ENCODE data around the gene ADGRG7. TPM values are rescaled to one million over a fixed set of nuclear protein-coding genes. Genes with fewer than 3 reads are reported as not detected.

The ADGRG7 gene
- total and polyA plus RNA-seq, 9 of the 15 experiments (the other 6 are each of a cell fraction or from before 2014, with no cell fraction given) = 0.03 TPM; not detected in 7

GRCh38 chr3:100650651-100651619, 41.5 kb downstream of the ADGRG7 start:
- intact Hi-C loops (cut with micrococcal nuclease) = loop anchor here (10.0 kb wide), 1 partner anchor 144 kb away; no protein-coding TSS in a partner anchor
- ATAC-seq (peak; percentile 73), DNase-seq (ENCODE audit: extremely low read depth in 1 of 4, low spot score in 3 of 4) (peak in 1 of 4 experiments; percentile 13), FAIRE-seq (peak; percentile 19)
- Histone ChIP-seq H3K4me2 (ENCODE audit: insufficient read depth, low read length) (0 out of 2 replicates have a peak overlapping the region, but pooled peaks have one; percentile 5), H3K36me3 (ENCODE audit: control insufficient read depth, insufficient read depth, low read length) (no peaks in the 10 kb centered on the region), H2AFZ (ENCODE audit: low read depth, low read length) (peak overlapping the region; percentile 85), H3K27ac (ENCODE audit: extremely low read depth, low read depth, low read length) (no peak overlapping the region; the same call in 2 of the 3 replicates), H3K9me3 (replicated peaks; ENCODE audit: control insufficient read depth, insufficient read depth, low read depth, low read length) (no peaks in the 10 kb centered on the region), H3K27me3 (ENCODE audit: control insufficient read depth in 2 of 2, insufficient read depth in 2 of 2, low read length in 2 of 2) (no peaks in the 10 kb centered on the region), H3K4me3 (no peak overlapping the region), H3K9me1 (ENCODE audit: control insufficient read depth, insufficient read depth, low read length) (no peaks in the 10 kb centered on the region), H3K9ac (ENCODE audit: insufficient read depth in 1 of 2, low read depth in 2 of 2, low read length in 2 of 2) (no peak overlapping the region), H3K4me1 (replicated peaks in 1 of 2; ENCODE audit: control insufficient read depth in 2 of 2, insufficient read depth in 2 of 2, low read length in 2 of 2) (peaks cover 0 to 3% of the 10 kb centered on the region in 2 experiments; a peak in 2 of 5 replicates), H4K20me1 (replicated peaks; ENCODE audit: control insufficient read depth, insufficient read depth, low read length) (no peaks in the 10 kb centered on the region), H3K79me2 (ENCODE audit: control insufficient read depth, insufficient read depth, low read length) (no peaks in the 10 kb centered on the region)
- in situ Hi-C loops (cut with MboI) = no loop called here
- ChIA-PET POLR2A (no interaction called here), CTCF (ENCODE audit: low intra/inter-chr PET ratio) (no interaction called here)
- 11% methylated on average over 4 of the region's 4 CpGs for WGBS (ENCODE audit: insufficient coverage, low coverage, missing lambda C conversion rate)
- no TSS peak for BruUV-seq (replicated peaks)
- TF ChIP-seq, protein P1, sequence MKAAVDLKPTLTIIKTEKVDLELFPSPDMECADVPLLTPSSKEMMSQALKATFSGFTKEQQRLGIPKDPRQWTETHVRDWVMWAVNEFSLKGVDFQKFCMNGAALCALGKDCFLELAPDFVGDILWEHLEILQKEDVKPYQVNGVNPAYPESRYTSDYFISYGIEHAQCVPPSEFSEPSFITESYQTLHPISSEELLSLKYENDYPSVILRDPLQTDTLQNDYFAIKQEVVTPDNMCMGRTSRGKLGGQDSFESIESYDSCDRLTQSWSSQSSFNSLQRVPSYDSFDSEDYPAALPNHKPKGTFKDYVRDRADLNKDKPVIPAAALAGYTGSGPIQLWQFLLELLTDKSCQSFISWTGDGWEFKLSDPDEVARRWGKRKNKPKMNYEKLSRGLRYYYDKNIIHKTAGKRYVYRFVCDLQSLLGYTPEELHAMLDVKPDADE (conservative IDR thresholded peaks at IDR 0.05; ENCODE audit: control insufficient read depth, low read depth, low read length) = no peak
- TF ChIP-seq EWSR1 (IDR thresholded peaks at IDR 0.05; ENCODE audit: borderline replicate concordance, low read depth, partially characterized antibody) (no peak), ZNF232 (CRISPR knock-in tag; IDR thresholded peaks at IDR 0.05) (no peak), DEAF1 (CRISPR knock-in tag; IDR thresholded peaks at IDR 0.05) (0 out of 2 replicates have a peak, but pooled peaks have one; percentile 26), HNRNPLL (IDR thresholded peaks at IDR 0.05; ENCODE audit: low read depth, low read length, poor library complexity, severe bottlenecking) (no peak), LARP7 (IDR thresholded peaks at IDR 0.05) (no peak), GATA2 (CRISPR knock-in tag; IDR thresholded peaks at IDR 0.05) (no peak), EP400 (IDR thresholded peaks at IDR 0.05) (0 out of 2 replicates have a peak, but pooled peaks have one; percentile 21), MAFK (IDR thresholded peaks at IDR 0.05; ENCODE audit: low read length) (no peak)
- TF ChIP-seq, protein P2, sequence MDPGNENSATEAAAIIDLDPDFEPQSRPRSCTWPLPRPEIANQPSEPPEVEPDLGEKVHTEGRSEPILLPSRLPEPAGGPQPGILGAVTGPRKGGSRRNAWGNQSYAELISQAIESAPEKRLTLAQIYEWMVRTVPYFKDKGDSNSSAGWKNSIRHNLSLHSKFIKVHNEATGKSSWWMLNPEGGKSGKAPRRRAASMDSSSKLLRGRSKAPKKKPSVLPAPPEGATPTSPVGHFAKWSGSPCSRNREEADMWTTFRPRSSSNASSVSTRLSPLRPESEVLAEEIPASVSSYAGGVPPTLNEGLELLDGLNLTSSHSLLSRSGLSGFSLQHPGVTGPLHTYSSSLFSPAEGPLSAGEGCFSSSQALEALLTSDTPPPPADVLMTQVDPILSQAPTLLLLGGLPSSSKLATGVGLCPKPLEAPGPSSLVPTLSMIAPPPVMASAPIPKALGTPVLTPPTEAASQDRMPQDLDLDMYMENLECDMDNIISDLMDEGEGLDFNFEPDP (CRISPR knock-in tag; IDR thresholded peaks at IDR 0.05) = no peak
- TF ChIP-seq, protein P3, sequence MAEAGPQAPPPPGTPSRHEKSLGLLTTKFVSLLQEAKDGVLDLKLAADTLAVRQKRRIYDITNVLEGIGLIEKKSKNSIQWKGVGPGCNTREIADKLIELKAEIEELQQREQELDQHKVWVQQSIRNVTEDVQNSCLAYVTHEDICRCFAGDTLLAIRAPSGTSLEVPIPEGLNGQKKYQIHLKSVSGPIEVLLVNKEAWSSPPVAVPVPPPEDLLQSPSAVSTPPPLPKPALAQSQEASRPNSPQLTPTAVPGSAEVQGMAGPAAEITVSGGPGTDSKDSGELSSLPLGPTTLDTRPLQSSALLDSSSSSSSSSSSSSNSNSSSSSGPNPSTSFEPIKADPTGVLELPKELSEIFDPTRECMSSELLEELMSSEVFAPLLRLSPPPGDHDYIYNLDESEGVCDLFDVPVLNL (CRISPR knock-in tag; IDR thresholded peaks at IDR 0.05; ENCODE audit: low read depth) = no peak
- TF ChIP-seq, protein P4, sequence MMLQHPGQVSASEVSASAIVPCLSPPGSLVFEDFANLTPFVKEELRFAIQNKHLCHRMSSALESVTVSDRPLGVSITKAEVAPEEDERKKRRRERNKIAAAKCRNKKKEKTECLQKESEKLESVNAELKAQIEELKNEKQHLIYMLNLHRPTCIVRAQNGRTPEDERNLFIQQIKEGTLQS (IDR thresholded peaks at IDR 0.05) = peak; percentile 84
- TF ChIP-seq, protein P4 (CRISPR knock-in tag; conservative IDR thresholded peaks at IDR 0.05) = no peak
